Activated T-helper 17 cell treated with anti-CD3 and anti-CD28 coated beads, Interleukin-2, amount 50 U/mL, for 72 hours (primary cell): ENCODE results near the gene ATPAF2. TPM values are rescaled to one million over a fixed set of nuclear protein-coding genes. Genes with fewer than 3 reads are reported as not detected.

Experiments used
- ATAC-seq: fragments of 150-1000 bp; cut with Tn5 transposase; replicated peaks from 2 replicates; pipeline ENCODE4 v1.10.0; 2021; ENCODE audit warnings: mild to moderate bottlenecking, moderate library complexity
- H3K27ac Mint-ChIP-seq: one replicate; pipeline ENCODE4 v1.8.0; 2022; ENCODE audit warnings: mixed read lengths
- H3K27me3 Mint-ChIP-seq: one replicate; pipeline ENCODE4 v1.8.0; 2022; ENCODE audit warnings: mixed read lengths
- H3K36me3 Mint-ChIP-seq: one replicate; pipeline ENCODE4 v1.8.0; 2022; ENCODE audit warnings: low read depth, mild to moderate bottlenecking, mixed read lengths
- H3K4me1 Mint-ChIP-seq: one replicate; pipeline ENCODE4 v1.8.0; 2022; ENCODE audit warnings: mixed read lengths
- H3K4me3 Mint-ChIP-seq: one replicate; pipeline ENCODE4 v1.8.0; 2022; ENCODE audit warnings: mild to moderate bottlenecking, mixed read lengths
- H3K9me3 Mint-ChIP-seq: one replicate; pipeline ENCODE4 v1.8.0; 2022; ENCODE audit warnings: mixed read lengths
- total RNA-seq, 2 donors: library from RNA; stranded (reverse); gene quantifications; one replicate each; pipeline ENCODE4 v1.2.3, GENCODE V29; 2022

The ATPAF2 gene
- total RNA-seq, 2 donors from 2014 or later = 30.8 to 33.5 TPM

GRCh38 chr17:18028114-18028951 is 10.6 kb downstream of the ATPAF2 start:
- Mint-ChIP-seq H3K27me3 (no peaks in the 10 kb centered on the region), H3K27ac (no peak overlapping the region), H3K36me3 (peaks cover 43% of the 10 kb centered on the region), H3K4me3 (no peak overlapping the region), H3K4me1 (peaks cover 19% of the 10 kb centered on the region), H3K9me3 (no peaks in the 10 kb centered on the region)
- ATAC-seq = no peak

DNA sequence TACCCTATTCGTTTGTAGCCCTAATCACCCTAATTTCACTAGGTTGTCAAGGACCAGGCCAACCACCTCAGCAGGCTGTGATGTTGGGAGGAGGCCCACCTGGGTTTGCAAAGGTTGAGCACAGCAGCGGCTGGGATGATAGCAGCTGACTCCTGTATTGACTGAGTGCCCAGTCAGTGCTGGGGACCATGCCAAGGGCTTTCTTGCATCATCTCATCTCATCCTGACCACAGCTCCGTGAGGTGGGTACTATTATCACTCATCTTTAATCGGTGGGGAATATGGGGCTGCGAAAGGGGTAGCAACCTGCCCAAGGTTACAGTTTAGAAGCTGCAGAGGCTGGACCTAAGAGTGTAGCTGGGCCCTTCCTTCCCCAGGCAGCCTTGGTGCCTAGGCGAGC is 11.7 kb downstream of the ATPAF2 start:
- H3K9me3 Mint-ChIP-seq = no peaks in the 10 kb centered on the region
- H3K27me3 Mint-ChIP-seq = no peaks in the 10 kb centered on the region
- ATAC-seq = no peak
- peaks cover 45% of the 10 kb centered on the region for H3K36me3 Mint-ChIP-seq
- H3K4me3 Mint-ChIP-seq = no peak overlapping the region
- no peak overlapping the region for H3K27ac Mint-ChIP-seq
- peaks cover 11% of the 10 kb centered on the region for H3K4me1 Mint-ChIP-seq

DNA sequence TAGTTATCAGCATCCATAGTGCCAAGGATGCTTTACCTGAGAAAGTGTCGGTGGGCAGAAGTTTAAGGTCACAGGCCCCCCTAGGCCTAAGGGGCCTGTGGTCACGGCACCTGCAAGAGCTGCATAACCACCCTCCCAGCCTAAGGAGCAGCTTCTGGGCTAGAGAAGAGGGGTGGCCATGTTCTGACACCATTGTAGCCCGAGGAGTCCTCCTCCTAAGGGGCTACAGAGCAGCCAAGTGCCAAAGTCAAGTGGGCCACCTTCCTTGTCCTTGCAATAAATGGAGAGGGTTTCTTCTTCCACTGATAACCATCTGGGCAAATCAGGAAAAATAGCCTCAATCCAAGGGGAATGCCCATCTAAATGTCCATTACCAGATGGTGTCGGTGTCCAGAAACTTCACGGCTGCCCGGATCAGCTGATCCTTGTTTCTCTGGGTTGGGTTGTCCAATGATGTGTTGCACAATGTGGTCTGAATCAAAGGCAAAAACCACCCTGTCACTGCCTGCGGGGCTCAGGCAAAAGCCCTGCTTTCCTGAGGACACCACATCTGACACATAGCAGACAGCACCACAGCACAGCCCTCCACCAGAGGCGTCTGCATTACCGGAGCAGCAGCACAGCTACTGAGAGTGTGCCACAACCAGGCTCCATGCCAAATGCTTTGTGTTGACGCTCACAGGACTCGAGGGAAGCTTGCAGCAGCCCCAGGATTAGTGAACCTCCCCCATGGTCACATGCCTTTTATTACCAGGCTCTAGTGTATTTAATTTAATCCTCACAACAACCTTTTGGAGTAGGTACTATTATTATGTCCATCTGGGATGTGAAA is 12.8 kb downstream of the ATPAF2 start:
- H3K4me3 Mint-ChIP-seq = peak overlapping the region; percentile 24

DNA sequence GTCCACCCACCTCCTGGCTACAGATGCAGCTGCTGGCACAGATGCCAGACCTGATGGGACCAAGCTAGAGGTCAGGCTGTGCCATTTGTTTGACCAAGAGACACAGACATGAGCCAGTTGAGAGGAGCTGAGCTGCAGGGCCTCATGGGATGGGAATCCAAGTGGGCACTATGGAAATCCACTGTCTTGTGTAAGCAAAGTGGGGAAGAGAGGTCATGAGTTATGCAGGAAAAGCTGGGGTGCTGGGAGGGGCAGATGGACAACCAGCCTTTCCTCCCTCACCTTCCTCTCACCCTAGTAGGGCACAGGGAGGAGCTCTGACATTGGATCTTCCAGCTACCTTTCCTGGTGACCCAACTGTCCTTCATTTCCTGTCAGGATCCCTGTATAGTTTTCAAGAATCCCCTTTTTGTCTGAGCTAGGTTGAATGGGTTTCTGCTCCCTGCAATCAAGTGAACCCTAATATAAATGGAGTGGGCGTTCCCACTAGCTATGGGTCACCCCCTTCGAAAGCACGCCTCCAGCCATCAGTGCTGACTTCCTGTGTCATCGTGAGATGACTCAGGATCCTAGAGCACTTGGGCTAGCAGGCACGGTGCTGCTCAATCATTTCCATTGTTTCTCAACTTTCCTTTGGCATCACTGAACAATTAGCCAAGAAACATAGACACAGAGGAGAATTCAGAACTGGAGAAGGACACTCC is 13.6 kb downstream of the ATPAF2 start:
- Mint-ChIP-seq H3K27ac (peak overlapping the region; percentile 16), H3K4me3 (peak overlapping the region; percentile 24), H3K4me1 (peaks cover 6% of the 10 kb centered on the region), H3K27me3 (no peaks in the 10 kb centered on the region), H3K9me3 (no peaks in the 10 kb centered on the region), H3K36me3 (peaks cover 56% of the 10 kb centered on the region)
- ATAC-seq = peak; percentile 99

More for the DNA sequence above, 12.8 kb downstream of the ATPAF2 start:
- Mint-ChIP-seq H3K36me3 (peaks cover 49% of the 10 kb centered on the region), H3K27ac (peak overlapping the region; percentile 16), H3K9me3 (no peaks in the 10 kb centered on the region), H3K27me3 (no peaks in the 10 kb centered on the region), H3K4me1 (peaks cover 6% of the 10 kb centered on the region)
- peak; percentile 34 for ATAC-seq

- H3K36me3 Mint-ChIP-seq = peaks cover 61% of the 10 kb centered on the region
- H3K4me3 Mint-ChIP-seq = no peak overlapping the region
- H3K4me1 Mint-ChIP-seq = peaks cover 6% of the 10 kb centered on the region
- ATAC-seq = no peak
- no peaks in the 10 kb centered on the region for H3K27me3 Mint-ChIP-seq
- no peaks in the 10 kb centered on the region for H3K9me3 Mint-ChIP-seq
- no peak overlapping the region for H3K27ac Mint-ChIP-seq
Measured at GRCh38 chr17:18021372-18021771, 17.6 kb downstream of the ATPAF2 start.

GRCh38 chr17:18020971-18021370 is 18.0 kb downstream of the ATPAF2 start:
- Mint-ChIP-seq H3K27me3 (no peaks in the 10 kb centered on the region), H3K9me3 (no peaks in the 10 kb centered on the region), H3K27ac (no peak overlapping the region), H3K4me1 (peaks cover 6% of the 10 kb centered on the region), H3K4me3 (no peak overlapping the region), H3K36me3 (peaks cover 63% of the 10 kb centered on the region)
- ATAC-seq = no peak

- Mint-ChIP-seq H3K27ac (no peak overlapping the region), H3K27me3 (no peaks in the 10 kb centered on the region), H3K36me3 (peaks cover 62% of the 10 kb centered on the region), H3K4me3 (no peak overlapping the region), H3K9me3 (no peaks in the 10 kb centered on the region), H3K4me1 (no peaks in the 10 kb centered on the region)
- ATAC-seq = no peak
Measured at GRCh38 chr17:18019838-18020154, 19.2 kb downstream of the ATPAF2 start.

GRCh38 chr17:18018411-18018921 is 20.5 kb downstream of the ATPAF2 start:
- ATAC-seq = no peak
- Mint-ChIP-seq H3K4me3 (no peak overlapping the region), H3K27me3 (no peaks in the 10 kb centered on the region), H3K36me3 (peaks cover 60% of the 10 kb centered on the region), H3K4me1 (no peaks in the 10 kb centered on the region), H3K9me3 (no peaks in the 10 kb centered on the region), H3K27ac (no peak overlapping the region)

DNA sequence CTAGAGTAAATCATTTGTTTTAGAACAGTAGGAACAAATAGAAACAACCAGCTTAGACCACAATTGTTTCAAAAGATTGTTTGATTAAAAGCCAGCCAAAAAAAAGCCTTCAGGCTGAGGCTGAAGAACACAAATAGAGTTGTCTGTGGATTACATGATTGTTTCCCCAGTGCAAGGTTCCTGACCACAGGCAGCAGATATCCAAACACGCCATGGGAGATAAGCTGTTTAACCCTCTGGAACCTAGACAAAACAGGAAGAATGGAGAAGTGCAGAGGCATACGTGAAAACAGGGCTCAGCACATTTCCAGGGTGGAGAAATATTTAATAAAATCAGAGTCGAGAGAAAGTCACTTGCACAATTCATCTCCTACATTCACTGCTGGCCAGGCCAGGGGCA is 21.0 kb downstream of the ATPAF2 start:
- Mint-ChIP-seq H3K36me3 (peaks cover 58% of the 10 kb centered on the region), H3K27me3 (no peaks in the 10 kb centered on the region), H3K4me3 (no peak overlapping the region), H3K9me3 (no peaks in the 10 kb centered on the region), H3K27ac (no peak overlapping the region), H3K4me1 (no peaks in the 10 kb centered on the region)
- no peak for ATAC-seq

DNA sequence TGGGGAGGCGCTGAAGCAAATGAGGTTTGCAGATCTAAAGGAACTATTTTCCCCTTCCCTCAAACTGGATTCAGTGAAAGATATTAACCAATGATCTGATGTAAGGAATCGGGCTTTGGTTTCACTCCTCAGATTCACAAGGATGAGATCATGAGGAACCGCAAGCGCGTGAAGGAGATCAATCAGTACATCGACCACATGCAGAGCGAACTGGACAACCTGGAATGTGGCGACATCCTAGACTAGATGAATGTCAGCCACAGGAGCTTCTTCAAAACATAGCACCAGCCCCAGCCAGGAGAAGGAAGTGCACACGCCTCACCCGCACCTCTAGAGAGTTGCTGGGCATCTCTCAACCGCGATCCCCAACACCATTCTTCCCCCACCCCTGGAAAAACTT is 22.5 kb downstream of the ATPAF2 start:
- H3K9me3 Mint-ChIP-seq = no peaks in the 10 kb centered on the region
- H3K4me3 Mint-ChIP-seq = no peak overlapping the region
- no peak overlapping the region for H3K27ac Mint-ChIP-seq
- peaks cover 67% of the 10 kb centered on the region for H3K36me3 Mint-ChIP-seq
- no peaks in the 10 kb centered on the region for H3K4me1 Mint-ChIP-seq
- ATAC-seq = no peak
- no peaks in the 10 kb centered on the region for H3K27me3 Mint-ChIP-seq

- Mint-ChIP-seq H3K4me1 (no peaks in the 10 kb centered on the region), H3K27me3 (no peaks in the 10 kb centered on the region)
Measured at GRCh38 chr17:18015593-18015992, 23.4 kb downstream of the ATPAF2 start.

GRCh38 chr17:18014006-18014405 is 25.0 kb downstream of the ATPAF2 start:
- H3K36me3 Mint-ChIP-seq = peaks cover 46% of the 10 kb centered on the region
- no peak for ATAC-seq
- H3K9me3 Mint-ChIP-seq = no peaks in the 10 kb centered on the region
- no peaks in the 10 kb centered on the region for H3K4me1 Mint-ChIP-seq
- H3K4me3 Mint-ChIP-seq = no peak overlapping the region
- no peaks in the 10 kb centered on the region for H3K27me3 Mint-ChIP-seq
- H3K27ac Mint-ChIP-seq = no peak overlapping the region

More at GRCh38 chr17:18015593-18015992, 23.4 kb downstream of the ATPAF2 start:
- Mint-ChIP-seq H3K36me3 (peaks cover 59% of the 10 kb centered on the region), H3K4me3 (no peak overlapping the region), H3K9me3 (no peaks in the 10 kb centered on the region), H3K27ac (no peak overlapping the region)
- ATAC-seq = no peak

- H3K9me3 Mint-ChIP-seq = no peaks in the 10 kb centered on the region
- H3K36me3 Mint-ChIP-seq = peaks cover 38% of the 10 kb centered on the region
- H3K27ac Mint-ChIP-seq = no peak overlapping the region
- H3K4me3 Mint-ChIP-seq = no peak overlapping the region
- H3K27me3 Mint-ChIP-seq = no peaks in the 10 kb centered on the region
- no peak for ATAC-seq
- H3K4me1 Mint-ChIP-seq = no peaks in the 10 kb centered on the region
Measured at GRCh38 chr17:18011286-18011685, 27.7 kb downstream of the ATPAF2 start.

- Mint-ChIP-seq H3K36me3 (peaks cover 26% of the 10 kb centered on the region), H3K4me3 (no peak overlapping the region)
Measured at GRCh38 chr17:18009609-18010420, 29.2 kb downstream of the ATPAF2 start.

More at GRCh38 chr17:18009609-18010420, 29.2 kb downstream of the ATPAF2 start:
- Mint-ChIP-seq H3K27me3 (no peaks in the 10 kb centered on the region), H3K27ac (no peak overlapping the region), H3K9me3 (no peaks in the 10 kb centered on the region), H3K4me1 (no peaks in the 10 kb centered on the region)
- ATAC-seq = no peak
